Fibroblast of skin of scalp (primary cell): ENCODE measurements around the gene ALOX5.
A peak's percentile ranks its signal among the peaks of the same experiment; 100 is the strongest.
"Not testable (repeated sequence)": the region's sequence is repeated elsewhere in the genome, so short reads cannot be mapped to it uniquely, and the experiment has no call there.

Experiments used
- DNase-seq: peaks from one replicate; pipeline ENCODE4 v3.0.0-alpha.2; 2013

ALOX5 gene

GRCh38 chr10:45407542-45407941, 33.5 kb downstream of the ALOX5 start:
- no peak for DNase-seq

- DNase-seq: no peak
Measured at GRCh38 chr10:45408421-45409319, 34.7 kb downstream of the ALOX5 start.

GRCh38 chr10:45409347-45409746, 35.3 kb downstream of the ALOX5 start:
- DNase-seq: not testable (repeated sequence)

DNA sequence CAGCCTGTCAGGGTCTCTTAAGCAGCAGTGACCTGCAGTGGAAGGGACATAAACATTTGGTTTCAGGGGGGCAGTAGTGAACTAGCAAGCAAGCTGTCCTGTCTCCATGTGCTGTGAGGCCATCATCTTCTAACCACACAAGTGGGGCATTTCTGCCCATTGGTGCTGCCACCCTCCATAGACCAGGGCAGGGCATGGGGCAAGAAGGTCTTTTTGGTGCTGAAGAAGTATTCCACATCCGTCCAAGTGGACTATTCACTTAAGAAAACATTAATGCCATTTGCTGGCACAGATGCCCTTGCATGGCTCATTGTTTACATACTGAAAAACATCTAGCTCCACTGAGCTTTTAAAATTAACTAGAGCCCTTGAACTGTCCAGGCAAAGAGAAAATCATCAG, 35.8 kb downstream of the ALOX5 start:
- DNase-seq: no peak

- no peak for DNase-seq
Measured at GRCh38 chr10:45410489-45410806, 36.4 kb downstream of the ALOX5 start.

DNA sequence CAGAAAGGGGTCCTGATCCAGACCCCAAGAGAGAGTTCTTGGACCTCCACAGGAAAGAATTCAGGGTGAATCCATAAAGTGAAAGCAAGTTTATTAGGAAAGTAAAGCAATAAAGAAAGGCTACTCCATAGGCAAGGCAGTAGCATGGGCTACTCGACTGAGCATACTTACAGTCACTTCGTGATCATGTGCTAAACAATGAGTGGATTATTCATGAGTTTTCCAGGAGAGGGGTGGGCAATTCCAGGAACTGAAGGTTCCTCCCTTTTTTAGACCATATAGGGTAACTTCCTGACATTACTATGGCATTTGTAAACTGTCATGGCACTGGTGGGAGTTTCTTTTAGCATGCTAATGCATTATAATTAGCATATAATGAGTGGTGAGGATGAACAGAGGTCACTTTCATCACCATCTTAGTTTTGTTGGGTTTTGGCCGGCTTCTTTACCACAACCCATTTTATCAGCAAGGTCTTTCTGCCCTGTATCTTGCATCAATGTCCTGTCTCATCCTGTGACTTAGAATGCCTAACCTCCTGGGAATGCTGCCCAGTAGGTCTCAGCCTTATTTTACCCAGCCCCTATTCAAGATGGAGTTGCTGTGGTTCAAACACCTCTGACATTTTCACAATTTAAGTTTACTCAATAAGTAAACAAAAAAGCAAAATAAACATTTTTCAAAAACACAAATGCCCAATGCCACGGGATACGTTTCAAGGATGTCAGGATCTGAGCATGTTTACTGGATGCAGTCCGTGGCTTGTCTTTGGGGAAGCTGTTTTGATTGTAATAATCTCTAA, 37.0 kb downstream of the ALOX5 start:
- no peak for DNase-seq

- no peak for DNase-seq
Measured at GRCh38 chr10:45411607-45411940, 37.6 kb downstream of the ALOX5 start.

GRCh38 chr10:45415062-45415461, 41.0 kb downstream of the ALOX5 start:
- not testable (repeated sequence) for DNase-seq

- no peak for DNase-seq
Measured at GRCh38 chr10:45416603-45417002, 42.6 kb downstream of the ALOX5 start.

- no peak for DNase-seq
Measured at GRCh38 chr10:45417746-45418145, 43.7 kb downstream of the ALOX5 start.

GRCh38 chr10:45418417-45418848, 44.4 kb downstream of the ALOX5 start:
- DNase-seq: no peak

DNA sequence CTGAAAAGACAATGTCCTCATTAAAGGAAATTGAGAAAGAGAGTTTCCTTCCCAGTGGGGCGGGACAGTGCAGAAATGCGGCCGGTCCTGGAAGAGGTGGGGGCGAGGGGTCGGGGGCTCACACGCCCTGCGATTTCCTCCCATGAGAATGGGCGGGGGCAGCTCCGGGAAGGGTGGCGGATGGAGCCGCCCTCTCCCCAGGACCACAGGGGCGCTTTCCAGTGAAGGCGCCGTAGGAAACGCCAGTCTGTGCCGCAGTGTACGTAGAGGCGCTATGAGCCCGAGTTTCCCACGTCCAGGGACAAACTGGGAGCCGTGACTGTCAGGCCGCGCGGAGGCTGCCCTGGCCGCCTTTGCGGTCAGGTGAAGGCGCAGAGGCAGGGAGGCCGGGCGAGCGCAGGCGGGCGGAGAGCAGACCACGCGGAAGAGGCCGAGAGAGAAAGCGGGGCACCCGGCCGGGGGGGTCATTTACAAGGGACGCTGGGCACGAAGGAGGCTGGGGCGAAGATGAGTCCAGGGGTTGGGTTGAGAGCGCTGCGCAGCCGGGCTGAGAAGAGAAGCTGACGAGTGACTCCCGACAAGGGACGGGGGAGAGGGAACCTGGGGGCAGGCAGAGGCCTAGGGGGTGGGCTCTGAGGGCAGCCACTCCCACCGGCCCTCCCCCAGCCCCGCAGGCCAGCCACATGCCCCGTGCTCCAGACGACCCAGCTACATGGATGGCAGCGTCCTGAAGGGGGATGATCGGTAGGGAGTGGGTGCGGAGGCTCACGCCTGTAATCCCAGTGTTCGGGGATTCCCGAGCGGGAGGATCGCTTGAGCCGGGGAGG, 45.0 kb downstream of the ALOX5 start:
- peak; percentile 39 for DNase-seq

DNA sequence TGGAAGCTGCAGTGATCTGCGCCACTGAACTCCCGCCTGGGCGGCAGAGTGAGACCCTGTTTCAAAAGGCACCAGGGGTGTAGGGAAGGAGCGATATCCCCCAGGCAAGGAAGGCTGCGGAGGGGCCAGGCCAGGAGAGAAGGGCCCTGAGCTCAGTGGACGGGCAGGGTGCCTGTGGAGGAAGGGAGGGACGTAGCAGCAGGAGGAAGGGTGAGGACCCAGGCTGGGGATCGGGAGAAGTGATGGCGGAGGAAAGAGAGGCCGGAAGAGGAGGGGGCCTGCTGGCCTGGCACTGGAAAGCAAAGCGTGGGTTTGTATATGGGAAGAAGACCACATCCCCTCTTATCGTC, 45.6 kb downstream of the ALOX5 start:
- DNase-seq: no peak

DNA sequence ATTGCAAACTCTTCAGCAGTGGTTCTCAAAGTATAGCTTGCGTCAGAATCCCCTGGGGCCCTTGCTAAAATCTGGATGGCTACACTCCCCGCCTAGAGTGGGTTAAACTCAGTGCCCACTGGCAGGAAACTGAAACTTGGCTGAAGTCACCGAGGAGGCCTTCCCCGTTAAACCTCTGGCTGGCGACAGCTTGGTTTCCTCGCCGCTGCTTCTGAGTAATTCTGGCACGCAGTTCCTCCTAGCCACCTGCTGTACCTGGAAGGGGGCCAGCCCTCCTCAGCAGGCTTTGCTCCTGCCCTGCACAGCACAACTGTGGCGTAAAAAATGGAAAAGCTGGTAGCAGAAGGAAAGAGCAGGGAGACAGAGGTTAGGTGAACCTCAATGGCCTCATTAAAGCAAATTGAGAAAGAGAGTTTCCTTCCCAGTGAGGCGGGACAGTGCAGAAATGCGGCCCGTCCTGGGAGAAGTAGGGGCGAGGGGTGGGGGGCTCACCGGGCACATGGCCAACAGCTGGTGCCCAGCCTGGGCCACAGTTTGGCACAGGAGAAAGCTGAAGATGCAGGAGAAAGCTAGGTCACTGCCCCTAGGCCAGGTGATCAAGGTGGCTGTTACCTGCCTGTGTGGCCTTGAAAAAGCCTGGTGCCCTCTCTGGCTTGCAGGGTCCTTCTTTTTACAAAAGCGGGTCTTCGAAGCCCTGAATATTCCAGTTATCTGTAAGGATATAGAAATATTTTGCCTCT, 46.6 kb downstream of the ALOX5 start:
- peak; percentile 27 for DNase-seq

GRCh38 chr10:45421221-45422097, 47.4 kb downstream of the ALOX5 start:
- no peak for DNase-seq

DNA sequence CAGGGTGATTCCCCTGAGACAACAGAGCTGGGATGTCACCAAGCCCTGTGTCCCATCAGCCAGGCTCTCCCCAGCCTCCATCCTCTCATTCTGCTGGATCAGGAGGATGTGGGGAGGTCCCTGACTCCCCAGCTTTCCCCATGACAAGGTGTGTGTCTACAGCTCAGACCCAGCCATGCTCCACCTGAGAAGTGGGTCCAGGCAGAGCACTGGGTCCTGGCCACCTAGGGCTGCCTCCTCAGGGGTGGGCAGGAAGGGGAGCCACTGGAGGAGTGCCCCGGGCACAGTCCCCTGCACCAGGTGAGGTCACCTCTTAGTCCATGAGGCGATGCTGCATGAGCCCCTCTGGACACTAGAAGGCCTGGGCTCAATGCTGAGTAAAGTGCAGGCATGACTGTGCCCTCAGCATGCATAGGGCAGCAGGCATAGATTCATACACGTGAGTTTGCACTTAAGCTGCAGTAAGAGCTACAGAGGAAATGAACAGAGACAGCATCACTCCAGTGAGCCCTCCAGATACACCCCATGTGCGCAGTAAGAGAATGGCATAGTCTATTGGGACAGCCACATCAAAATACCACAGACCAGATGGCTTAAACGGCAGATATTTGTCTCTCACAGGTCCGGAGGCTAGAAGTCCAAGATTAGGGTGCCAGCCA, 48.3 kb downstream of the ALOX5 start:
- no peak for DNase-seq

DNA sequence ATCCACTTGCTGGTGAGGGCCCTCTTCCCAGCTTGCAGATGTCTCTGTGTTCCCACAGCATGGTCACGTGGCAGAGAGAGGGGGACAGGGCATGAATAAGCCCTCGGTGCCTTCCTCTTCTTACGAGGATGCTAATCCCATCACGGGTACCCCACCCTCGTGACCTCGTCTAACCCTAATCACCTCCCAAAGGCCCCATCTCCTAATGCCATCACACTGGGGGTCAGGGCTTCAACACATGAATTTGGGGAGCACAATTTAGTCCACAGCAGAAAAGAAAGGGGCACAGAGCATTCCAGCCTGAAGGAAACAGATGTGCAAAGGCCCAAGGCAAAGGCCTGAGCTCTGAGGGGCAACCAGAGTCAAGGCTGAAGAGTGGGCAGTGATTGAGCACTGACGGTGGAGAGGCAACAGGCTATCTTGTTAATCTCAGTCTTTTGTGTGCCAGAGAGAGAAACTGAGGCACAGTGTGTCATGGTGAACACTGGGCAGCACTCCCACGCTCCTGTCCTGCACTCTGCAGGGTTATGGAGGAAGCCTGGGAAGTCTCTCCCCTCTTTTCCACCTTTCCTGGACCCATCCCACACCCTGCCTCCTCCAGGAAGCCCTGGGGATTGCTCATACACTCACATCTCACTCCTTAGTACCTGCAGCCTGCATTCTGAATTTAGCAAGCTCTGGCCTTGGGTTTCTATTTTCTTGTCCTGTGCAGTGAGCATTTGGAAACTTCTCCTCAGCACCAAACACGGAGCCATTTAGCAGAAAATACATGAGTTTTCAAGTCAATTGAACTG, 49.0 kb downstream of the ALOX5 start:
- DNase-seq: no peak

- DNase-seq: no peak
Measured at GRCh38 chr10:45423976-45424499, 50.0 kb downstream of the ALOX5 start.

GRCh38 chr10:45424668-45425404, 50.8 kb downstream of the ALOX5 start:
- DNase-seq: no peak
